Right ventricle myocardium superior (tissue), 1 donor: ENCODE data around the gene FTO. TPM values are rescaled to one million over a fixed set of nuclear protein-coding genes. Genes with fewer than 3 reads are reported as not detected.

Experiments
- ATAC-seq: fragments of 200-7000 bp; cut with Tn5 transposase; one replicate; pipeline ENCODE4 v1.9.1; 2020; ENCODE audit warnings: mild to moderate bottlenecking; ENCODE audit not compliant: poor library complexity
- DNase-seq: peaks from one replicate; pipeline ENCODE4 v3.0.0-alpha.2; 2020
- intact Hi-C: fragments of 100-400 bp; cut with DNase I; formaldehyde crosslinking; loops from one replicate; pipeline ENCODE4 v1.11.2; 2022
- total RNA-seq: library from RNA; stranded (reverse); fragmentation: NEBNext Ultra II Directional; extraction: Animal tissue kit (Norgen Biotek cat#: 25700); gene quantifications from one replicate; pipeline ENCODE4 v1.2.1, GENCODE V29; 2021
- donor health status: DM: no; HTN: yes; CAD: no; lungs with severe emphysema.

The FTO gene
- total RNA-seq, 1 donor from 2014 or later, result 75.3 TPM

DNA sequence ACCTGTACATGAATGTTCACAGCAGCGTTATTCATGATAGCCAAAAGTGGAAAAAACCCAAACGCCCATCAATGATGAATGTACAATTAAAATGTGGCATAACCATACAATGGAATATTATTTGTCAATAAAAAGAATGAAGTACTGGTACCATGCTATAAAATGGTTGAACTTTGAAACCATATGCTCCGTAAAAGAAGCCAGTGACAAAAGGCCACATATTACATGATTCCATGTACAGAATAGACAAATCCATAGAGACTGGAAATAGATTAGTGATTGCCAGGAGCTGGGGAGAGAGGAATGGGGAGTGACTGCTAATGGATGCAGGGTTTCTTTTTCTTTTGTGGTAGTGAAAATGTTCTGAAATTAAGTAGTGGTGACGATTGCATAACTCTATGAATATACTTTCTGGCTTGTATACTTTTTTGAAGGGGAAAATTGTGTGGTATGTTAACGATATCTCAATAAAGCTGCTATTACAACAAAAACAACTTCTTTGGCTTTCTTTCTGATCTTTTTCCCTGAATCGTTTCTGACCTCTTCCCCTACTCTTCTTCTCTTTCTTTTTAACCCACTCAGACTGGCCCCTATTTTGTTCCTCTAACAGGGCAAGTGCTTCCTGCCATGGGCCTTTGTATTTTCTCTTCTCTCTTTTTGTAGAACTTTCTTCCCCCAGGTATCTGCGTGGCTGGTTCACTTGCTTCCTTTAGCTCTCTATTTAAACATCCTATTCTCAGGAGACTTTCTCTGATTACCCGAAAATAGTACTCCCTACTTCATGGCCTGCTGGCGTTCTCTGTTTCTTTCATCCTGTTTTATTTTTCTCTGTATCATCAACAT, 67.9 kb downstream of the FTO start:
- intact Hi-C loops, result no loop called here
- DNase-seq (no peak), ATAC-seq (no peak)

DNA sequence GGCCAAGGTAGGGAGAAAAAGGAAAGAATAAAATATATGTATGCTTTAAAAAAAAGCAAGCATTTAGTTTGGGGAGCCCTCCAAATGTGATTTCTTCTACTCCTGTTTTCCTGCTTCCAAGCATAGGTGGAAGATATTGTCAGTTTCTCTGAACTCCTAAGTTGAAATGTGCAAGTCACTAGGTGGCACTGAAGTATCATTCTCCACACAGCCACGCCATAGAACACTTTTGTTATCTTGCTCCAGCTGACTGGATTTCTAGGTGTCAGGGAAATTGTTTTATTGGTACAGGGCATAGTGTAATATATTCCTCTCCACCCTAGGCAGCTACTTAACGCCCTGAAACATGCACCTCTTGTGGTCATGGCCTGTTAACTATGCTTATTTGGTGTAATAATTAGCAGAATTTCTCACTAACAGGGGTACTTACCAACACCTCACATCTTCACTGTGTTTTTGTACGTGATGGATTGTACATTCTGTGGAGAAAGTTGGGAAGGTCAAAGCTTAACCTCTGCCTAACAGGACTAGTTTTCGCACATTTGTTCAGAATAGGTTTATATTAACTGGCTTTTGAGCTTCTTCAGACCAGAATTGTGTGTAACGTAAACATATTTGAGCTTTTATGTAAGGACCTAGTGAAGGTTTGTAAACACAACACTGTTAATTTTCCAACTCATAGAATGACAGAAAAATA, 69.3 kb downstream of the FTO start:
- DNase-seq (no peak), ATAC-seq (peak; percentile 88)
- intact Hi-C loops, result no loop called here

DNA sequence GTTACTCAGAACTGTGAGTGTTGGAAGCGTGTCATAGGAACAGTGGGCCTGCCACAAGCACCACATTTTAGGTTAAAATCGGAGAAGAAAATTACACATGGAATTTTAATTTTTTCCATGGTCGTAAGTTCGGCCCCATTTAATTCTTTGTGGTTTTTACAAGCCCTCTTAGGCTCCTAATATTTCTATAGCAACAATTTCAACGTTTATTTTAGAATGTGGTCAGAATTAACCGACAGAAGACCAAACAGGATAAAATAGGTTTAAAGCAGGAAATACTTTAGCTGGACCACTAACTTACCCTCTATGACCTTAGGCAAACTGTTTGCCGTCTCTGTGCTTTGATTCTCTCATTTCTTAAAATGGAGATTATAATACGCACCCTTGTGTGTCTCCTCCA, 69.9 kb downstream of the FTO start:
- no peak for DNase-seq
- intact Hi-C loops, result no loop called here
- no peak for ATAC-seq

DNA sequence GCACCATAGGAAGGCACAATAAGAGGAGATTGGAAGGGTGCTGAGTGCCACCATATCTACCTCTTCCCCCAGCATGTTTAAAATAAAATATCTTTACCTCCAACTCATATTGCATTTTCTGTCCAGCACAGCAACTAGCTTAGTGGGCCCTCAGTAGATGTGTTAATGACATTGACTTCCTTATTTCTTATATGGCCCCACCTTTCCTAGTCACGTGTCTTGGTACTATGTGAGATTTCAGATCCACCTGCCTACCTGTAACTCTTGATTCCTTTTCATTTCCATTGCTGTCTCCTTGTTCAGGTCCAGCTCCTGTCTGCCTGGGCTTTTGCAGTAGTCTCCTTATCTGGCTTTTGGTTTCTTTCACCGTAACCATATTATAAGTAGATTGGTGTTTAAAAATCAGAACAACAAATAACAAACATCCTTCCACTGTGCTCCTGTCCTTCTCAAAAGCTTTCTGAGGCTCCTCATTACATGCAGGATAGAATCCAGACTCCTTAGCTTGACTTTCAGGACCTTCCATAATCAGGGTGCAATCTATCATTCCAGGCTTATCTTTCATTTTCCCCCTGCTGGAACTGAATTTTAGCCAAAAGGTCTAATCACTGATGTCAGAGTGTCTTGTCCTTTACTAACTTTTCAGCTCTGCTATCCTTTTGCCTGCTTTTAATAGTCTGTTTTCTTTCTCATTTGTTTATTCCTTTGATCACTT, 71.3 kb downstream of the FTO start:
- DNase-seq, result no peak
- intact Hi-C loops, result no loop called here
- no peak for ATAC-seq

- ATAC-seq, result peak; percentile 79
- intact Hi-C loops, result no loop called here
- no peak for DNase-seq
Measured at GRCh38 chr16:53775821-53776431, 72.0 kb downstream of the FTO start.

DNA sequence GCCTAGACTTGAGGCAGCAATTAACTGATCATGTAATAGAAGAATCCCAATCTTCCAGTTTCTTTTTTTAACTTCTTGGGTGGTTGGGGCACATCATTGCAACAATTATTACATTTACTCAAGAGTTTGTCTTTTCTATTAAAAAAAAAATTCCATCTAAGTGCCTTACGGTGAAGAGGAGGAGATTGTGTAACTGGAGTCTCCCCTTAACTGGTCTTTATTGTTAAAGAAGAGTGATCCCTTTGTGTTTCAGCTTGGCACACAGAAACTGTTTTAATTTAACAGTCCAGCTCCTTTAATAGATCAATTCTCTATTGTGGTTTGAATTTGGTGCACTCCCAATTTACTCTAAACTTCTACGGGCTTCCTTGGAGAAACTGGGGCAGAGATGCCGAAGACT, 75.2 kb downstream of the FTO start:
- no peak for DNase-seq
- intact Hi-C loops, result no loop called here

GRCh38 chr16:53780051-53780450, 76.1 kb downstream of the FTO start:
- no peak for DNase-seq
- no peak for ATAC-seq
- intact Hi-C loops, result no loop called here

More for the DNA sequence above, 75.2 kb downstream of the FTO start:
- no peak for ATAC-seq

- ATAC-seq (no peak), DNase-seq (no peak)
- intact Hi-C loops, result no loop called here
Measured at GRCh38 chr16:53781023-53781605, 77.2 kb downstream of the FTO start.

DNA sequence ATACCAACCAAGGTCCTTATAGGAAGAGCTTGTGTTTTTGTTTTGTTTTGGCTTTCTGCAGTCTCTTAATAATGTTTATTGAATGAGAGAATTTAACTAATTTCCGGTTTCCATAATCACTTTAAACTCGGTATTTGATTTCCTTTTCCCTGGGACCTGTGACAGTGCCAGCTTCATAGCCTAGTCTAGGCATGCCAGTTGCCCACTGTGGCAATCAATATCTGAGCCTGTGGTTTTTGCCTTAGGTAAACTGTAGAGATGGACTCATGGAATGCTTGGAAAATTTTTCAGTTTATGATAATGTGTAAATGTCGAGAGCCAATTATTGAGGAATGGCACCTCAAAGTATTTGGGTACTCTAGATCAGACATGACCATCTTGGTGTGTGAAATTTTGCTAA, 78.2 kb downstream of the FTO start:
- DNase-seq (no peak), ATAC-seq (no peak)
- intact Hi-C loops, result no loop called here

DNA sequence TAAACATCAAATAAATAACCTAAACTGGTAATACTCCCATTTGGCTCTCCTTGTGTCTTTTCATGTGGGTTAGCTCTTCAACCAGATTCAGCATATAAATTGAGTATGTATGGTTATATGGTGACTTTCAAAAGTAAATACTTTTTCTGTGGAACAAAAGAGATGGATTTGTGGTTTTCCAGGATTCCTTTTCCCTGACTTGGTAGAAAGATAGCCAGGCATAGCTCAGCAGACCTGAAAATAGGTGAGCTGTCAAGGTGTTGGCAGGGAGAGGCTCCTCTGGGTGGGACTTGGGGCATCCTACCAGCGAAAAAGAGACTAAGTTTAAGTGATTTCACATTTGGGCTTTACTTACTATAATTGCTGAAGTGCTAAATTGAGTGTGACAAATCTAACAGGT, 80.3 kb downstream of the FTO start:
- DNase-seq (no peak), ATAC-seq (no peak)
- intact Hi-C loops, result no loop called here

DNA sequence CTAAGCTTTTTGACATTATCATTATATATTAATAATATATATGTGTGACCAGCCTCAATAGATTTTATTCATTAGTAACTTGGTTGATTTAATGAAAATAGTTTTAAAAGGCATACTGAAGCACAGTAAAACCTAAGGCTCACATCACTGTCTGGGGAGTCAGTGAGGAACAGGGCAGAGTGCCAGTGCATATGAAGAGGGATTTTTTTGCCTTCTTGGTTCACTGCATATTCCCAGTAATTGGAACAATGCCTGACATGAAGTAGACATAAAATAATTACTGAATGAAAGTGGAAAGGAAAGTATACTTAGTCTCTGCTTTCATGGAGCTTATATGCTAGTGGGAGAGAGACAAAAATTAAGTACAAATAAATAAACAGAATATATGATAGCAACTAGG, 81.1 kb downstream of the FTO start:
- ATAC-seq, result no peak
- intact Hi-C loops, result no loop called here
- DNase-seq, result no peak

GRCh38 chr16:53785916-53786315, 82.0 kb downstream of the FTO start:
- DNase-seq, result no peak
- ATAC-seq, result no peak
- intact Hi-C loops, result no loop called here

DNA sequence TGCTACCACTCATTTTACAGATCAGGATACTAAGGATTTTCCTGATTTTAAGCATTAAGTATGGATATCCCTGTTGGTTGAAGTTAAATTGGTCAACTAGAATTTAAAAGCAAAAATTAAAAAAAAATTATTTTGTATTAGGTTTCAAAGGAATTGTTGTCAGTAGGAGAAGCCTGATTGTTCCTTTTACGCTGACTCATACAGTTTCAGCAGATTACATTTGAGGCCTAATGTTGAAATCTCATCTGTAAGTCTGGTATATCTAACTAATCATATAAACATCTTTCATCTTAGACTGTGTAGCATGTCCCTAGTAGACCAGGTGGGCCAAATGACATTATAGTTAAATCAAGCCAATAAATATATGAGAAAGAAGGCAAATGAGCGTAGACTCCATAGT, 83.5 kb downstream of the FTO start:
- DNase-seq, result no peak
- no peak for ATAC-seq
- intact Hi-C loops, result no loop called here

- DNase-seq (no peak), ATAC-seq (no peak)
- intact Hi-C loops, result no loop called here
Measured at GRCh38 chr16:53789137-53789536, 85.2 kb downstream of the FTO start.

- DNase-seq (no peak), ATAC-seq (no peak)
- intact Hi-C loops, result no loop called here
Measured at GRCh38 chr16:53792161-53792951, 88.4 kb downstream of the FTO start.

DNA sequence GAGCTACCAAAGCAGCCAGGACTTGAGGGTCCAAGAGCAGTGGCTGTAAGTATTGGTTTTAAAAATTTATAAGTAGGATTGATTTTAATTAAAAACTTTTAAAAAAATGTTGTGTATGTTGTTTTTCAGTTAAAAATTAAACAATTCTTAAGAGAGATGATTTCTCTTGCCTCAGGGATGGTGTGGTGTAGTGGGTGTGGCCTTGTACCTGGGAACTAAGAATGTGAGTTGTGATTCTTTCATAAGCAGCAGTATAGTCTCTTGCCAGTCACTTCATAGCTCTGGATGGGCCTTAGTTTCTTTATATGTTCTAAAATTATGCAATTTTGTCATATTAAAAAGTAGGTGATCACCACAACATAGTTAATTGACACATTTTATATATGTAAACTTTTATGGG, 99.5 kb downstream of the FTO start:
- ATAC-seq (no peak), DNase-seq (no peak)
- intact Hi-C loops, result no loop called here

DNA sequence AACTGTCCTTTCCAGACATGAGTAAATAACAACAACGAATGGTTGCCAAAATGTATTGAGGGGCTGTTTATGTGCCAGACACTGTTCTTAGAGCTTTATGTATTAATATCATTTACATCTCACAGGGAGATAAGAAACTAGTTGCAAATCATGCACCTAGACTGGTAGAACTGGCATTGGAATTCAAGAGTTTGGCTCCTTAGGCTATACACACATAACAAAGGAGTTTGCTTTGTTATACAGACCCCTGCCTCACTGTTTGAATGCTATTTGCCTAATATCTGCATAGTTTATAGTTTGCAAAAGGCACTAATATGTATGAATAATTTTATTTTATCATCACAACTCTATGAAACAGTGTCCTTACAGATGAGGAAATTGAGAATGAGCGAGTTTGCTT, 100.0 kb downstream of the FTO start:
- DNase-seq, result no peak
- no peak for ATAC-seq
- intact Hi-C loops, result no loop called here

DNA sequence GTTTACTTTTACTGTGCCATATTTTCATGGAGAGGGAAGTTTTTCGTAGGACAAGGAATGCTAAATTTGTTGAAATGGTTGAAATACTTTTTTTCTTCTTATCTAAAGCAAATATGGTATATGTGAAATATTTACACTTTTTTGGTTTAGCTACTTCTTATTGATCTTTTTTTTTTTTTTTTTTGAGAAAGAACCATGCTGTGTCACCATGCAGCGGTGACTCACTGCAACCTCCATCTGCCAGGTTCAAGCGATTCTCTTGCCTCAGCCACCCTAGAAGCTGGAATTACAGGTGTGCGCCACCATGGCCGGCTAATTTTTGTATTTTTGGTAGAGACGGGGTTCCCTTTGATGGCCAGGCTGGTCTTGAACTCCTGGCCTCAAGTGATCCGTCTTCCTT, 100.5 kb downstream of the FTO start:
- ATAC-seq (no peak), DNase-seq (no peak)
- intact Hi-C loops, result no loop called here
